ENCODE results near the gene ATRIP. TPM values are rescaled to one million over a fixed set of nuclear protein-coding genes. Genes with fewer than 3 reads are reported as not detected.

The ATRIP gene
- polyA plus RNA-seq, 2 of the 4 experiments (the other 2 are of a cell fraction), result 6.1 to 9.4 TPM

- FAIRE-seq (no peak), DNase-seq (ENCODE audit: low read depth in 1 of 2, low spot score in 1 of 2) (no peak), ATAC-seq (no peak)
- ChIA-PET CTCF (interaction anchor here (1.4 to 31.5 kb wide), 4 partner anchors 8 to 215 kb away, joined by 3 to 488 read pairs (median 12); partner anchors contain the start of gene PLXNB1), POLR2A (no interaction called here)
- H3K4me3 ChIP-seq, result no peak overlapping the region
- no peak overlapping the region for H3K27ac ChIP-seq
- no peaks in the 10 kb centered on the region for H3K9me3 ChIP-seq
- WGBS (ENCODE audit: missing lambda C conversion rate), result 90% methylated on average over 28 of the region's 31 CpGs
- no peaks in the 10 kb centered on the region for H3K4me1 ChIP-seq
- TF ChIP-seq FOXS1 (CRISPR knock-in tag; IDR thresholded peaks at IDR 0.05), result no peak
- TF ChIP-seq TP53 (CRISPR knock-in tag; IDR thresholded peaks at IDR 0.05), result no peak
- no peak for TF ChIP-seq ZSCAN20 (CRISPR knock-in tag; IDR thresholded peaks at IDR 0.05)
- no peak for TF ChIP-seq RARB (CRISPR knock-in tag; IDR thresholded peaks at IDR 0.05)
- TF ChIP-seq, protein P1, sequence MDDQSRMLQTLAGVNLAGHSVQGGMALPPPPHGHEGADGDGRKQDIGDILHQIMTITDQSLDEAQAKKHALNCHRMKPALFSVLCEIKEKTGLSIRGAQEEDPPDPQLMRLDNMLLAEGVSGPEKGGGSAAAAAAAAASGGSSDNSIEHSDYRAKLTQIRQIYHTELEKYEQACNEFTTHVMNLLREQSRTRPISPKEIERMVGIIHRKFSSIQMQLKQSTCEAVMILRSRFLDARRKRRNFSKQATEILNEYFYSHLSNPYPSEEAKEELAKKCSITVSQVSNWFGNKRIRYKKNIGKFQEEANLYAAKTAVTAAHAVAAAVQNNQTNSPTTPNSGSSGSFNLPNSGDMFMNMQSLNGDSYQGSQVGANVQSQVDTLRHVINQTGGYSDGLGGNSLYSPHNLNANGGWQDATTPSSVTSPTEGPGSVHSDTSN (IDR thresholded peaks at IDR 0.05), result no peak
- no peak for TF ChIP-seq BHLHE40 (IDR thresholded peaks at IDR 0.05; ENCODE audit: low read depth, low read length)
- TF ChIP-seq SMC3 (IDR thresholded peaks at IDR 0.05), result no peak
- TF ChIP-seq CEBPB (IDR thresholded peaks at IDR 0.05), result no peak
- TF ChIP-seq HOXB5 (CRISPR knock-in tag; IDR thresholded peaks at IDR 0.05), result no peak
- no peak for TF ChIP-seq CHD4 (IDR thresholded peaks at IDR 0.05; ENCODE audit: borderline replicate concordance)
- TF ChIP-seq SREBF2 (IDR thresholded peaks at IDR 0.05), result no peak
- TF ChIP-seq, protein P2, sequence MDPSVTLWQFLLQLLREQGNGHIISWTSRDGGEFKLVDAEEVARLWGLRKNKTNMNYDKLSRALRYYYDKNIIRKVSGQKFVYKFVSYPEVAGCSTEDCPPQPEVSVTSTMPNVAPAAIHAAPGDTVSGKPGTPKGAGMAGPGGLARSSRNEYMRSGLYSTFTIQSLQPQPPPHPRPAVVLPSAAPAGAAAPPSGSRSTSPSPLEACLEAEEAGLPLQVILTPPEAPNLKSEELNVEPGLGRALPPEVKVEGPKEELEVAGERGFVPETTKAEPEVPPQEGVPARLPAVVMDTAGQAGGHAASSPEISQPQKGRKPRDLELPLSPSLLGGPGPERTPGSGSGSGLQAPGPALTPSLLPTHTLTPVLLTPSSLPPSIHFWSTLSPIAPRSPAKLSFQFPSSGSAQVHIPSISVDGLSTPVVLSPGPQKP (IDR thresholded peaks at IDR 0.05; ENCODE audit: low read depth, low read length), result no peak
- no peak for TF ChIP-seq POLR2AphosphoS2 (conservative IDR thresholded peaks at IDR 0.05; ENCODE audit: low read length)
- no peak for TF ChIP-seq ZFP36 (IDR thresholded peaks at IDR 0.05; ENCODE audit: borderline replicate concordance, partially characterized antibody)
- no peak for TF ChIP-seq RNF2 (IDR thresholded peaks at IDR 0.05; ENCODE audit: borderline replicate concordance, low read depth)
- TF ChIP-seq JUNB (IDR thresholded peaks at IDR 0.05), result no peak
- TF ChIP-seq EP300 (IDR thresholded peaks at IDR 0.05), result no peak
- TF ChIP-seq GATA3 (IDR thresholded peaks at IDR 0.05; ENCODE audit: borderline replicate concordance), result no peak
- no peak for TF ChIP-seq MYC (IDR thresholded peaks at IDR 0.05; ENCODE audit: borderline replicate concordance, low read length)
- H3K4me2 ChIP-seq, result no peak overlapping the region
Observed at GRCh38 chr3:48409291-48410201, 37.0 kb upstream of the ATRIP start.

GRCh38 chr3:48410205-48411040 is 36.1 kb upstream of the ATRIP start:
- TF ChIP-seq CBX8 (IDR thresholded peaks at IDR 0.05) (no peak), MAFK (IDR thresholded peaks at IDR 0.05; ENCODE audit: partially characterized antibody) (no peak), FOXS1 (CRISPR knock-in tag; IDR thresholded peaks at IDR 0.05) (no peak), HDAC2 (IDR thresholded peaks at IDR 0.05) (no peak), KDM1A (IDR thresholded peaks at IDR 0.05; ENCODE audit: low read depth) (no peak), ZNF302 (CRISPR knock-in tag; IDR thresholded peaks at IDR 0.05) (no peak), CHD4 (IDR thresholded peaks at IDR 0.05; ENCODE audit: borderline replicate concordance) (no peak), HOXB5 (CRISPR knock-in tag; IDR thresholded peaks at IDR 0.05) (no peak)
- TF ChIP-seq, protein P1 (IDR thresholded peaks at IDR 0.05), result no peak
- DNase-seq (ENCODE audit: low read depth in 1 of 2, low spot score in 1 of 2) (no peak), FAIRE-seq (no peak), ATAC-seq (no peak)
- no peak overlapping the region for H3K4me3 ChIP-seq
- H3K4me2 ChIP-seq, result no peak overlapping the region
- no peaks in the 10 kb centered on the region for H3K4me1 ChIP-seq
- H3K9me3 ChIP-seq, result no peaks in the 10 kb centered on the region
- 95% methylated on average over 3 of the region's 16 CpGs for WGBS (ENCODE audit: missing lambda C conversion rate)
- POLR2A ChIA-PET, result no interaction called here
- CTCF ChIA-PET, result interaction anchor here (3.3 to 31.5 kb wide), 2 partner anchors 9 to 21 kb away, joined by 18 to 488 read pairs; partner anchors contain the start of gene PLXNB1
- H3K27ac ChIP-seq, result no peak overlapping the region

Data from A549 (cell line).